ENCODE data around the gene ARHGAP22. TPM values are rescaled to one million over a fixed set of nuclear protein-coding genes. Genes with fewer than 3 reads are reported as not detected.

The ARHGAP22 gene
- total and polyA plus RNA-seq, 2 donors: 5.5 to 8.5 TPM

- Histone ChIP-seq H3K9me3 (ENCODE audit: control insufficient read depth in 2 of 2, insufficient read depth in 1 of 2, low read length in 1 of 2) (no peaks in the 10 kb centered on the region), H3K4me1 (ENCODE audit: control insufficient read depth in 2 of 2, insufficient read depth in 2 of 2, low read length in 2 of 2) (no peaks in the 10 kb centered on the region), H3K36me3 (ENCODE audit: control insufficient read depth in 2 of 2, insufficient read depth in 2 of 2, low read length in 1 of 2) (no peaks in the 10 kb centered on the region), H3K27me3 (ENCODE audit: control insufficient read depth in 2 of 2, insufficient read depth in 1 of 2, low read length in 1 of 2) (no peaks in the 10 kb centered on the region), H3K4me3 (ENCODE audit: low read length in 2 of 2) (no peak overlapping the region), H3K27ac (ENCODE audit: low read depth in 1 of 2, low read length in 1 of 2) (no peak overlapping the region)
- WGBS: 96% methylated on average over 12 of the region's 12 CpGs
- no peak for DNase-seq (ENCODE audit: low read depth in 6 of 9, low spot score in 9 of 9)
These were observed 69.3 kb downstream of the ARHGAP22 start for GRCh38 chr10:48535416-48536155.

GRCh38 chr10:48533951-48534720, 70.7 kb downstream of the ARHGAP22 start:
- no peak for DNase-seq (ENCODE audit: low read depth in 6 of 9, low spot score in 9 of 9)
- H3K27me3 ChIP-seq (ENCODE audit: control insufficient read depth in 2 of 2, insufficient read depth in 1 of 2, low read length in 1 of 2): no peaks in the 10 kb centered on the region
- WGBS: 85% methylated on average over 8 of the region's 8 CpGs
- H3K4me3 ChIP-seq (ENCODE audit: low read length in 2 of 2): no peak overlapping the region
- H3K9me3 ChIP-seq (ENCODE audit: control insufficient read depth in 2 of 2, insufficient read depth in 1 of 2, low read length in 1 of 2): no peaks in the 10 kb centered on the region
- no peaks in the 10 kb centered on the region for H3K36me3 ChIP-seq (ENCODE audit: control insufficient read depth in 2 of 2, insufficient read depth in 2 of 2, low read length in 1 of 2)
- H3K4me1 ChIP-seq (ENCODE audit: control insufficient read depth in 2 of 2, insufficient read depth in 2 of 2, low read length in 2 of 2): no peaks in the 10 kb centered on the region
- H3K27ac ChIP-seq (ENCODE audit: low read depth in 1 of 2, low read length in 1 of 2): no peak overlapping the region

- no peaks in the 10 kb centered on the region for H3K4me1 ChIP-seq (ENCODE audit: control insufficient read depth in 2 of 2, insufficient read depth in 2 of 2, low read length in 2 of 2)
- no peaks in the 10 kb centered on the region for H3K9me3 ChIP-seq (ENCODE audit: control insufficient read depth in 2 of 2, insufficient read depth in 1 of 2, low read length in 1 of 2)
- no peaks in the 10 kb centered on the region for H3K36me3 ChIP-seq (ENCODE audit: control insufficient read depth in 2 of 2, insufficient read depth in 2 of 2, low read length in 1 of 2)
- 97% methylated on average over 3 of the region's 3 CpGs for WGBS
- H3K27ac ChIP-seq (ENCODE audit: low read depth in 1 of 2, low read length in 1 of 2): no peak overlapping the region
- H3K4me3 ChIP-seq (ENCODE audit: low read length in 2 of 2): no peak overlapping the region
- no peak for DNase-seq (ENCODE audit: low read depth in 6 of 9, low spot score in 9 of 9)
- H3K27me3 ChIP-seq (ENCODE audit: control insufficient read depth in 2 of 2, insufficient read depth in 1 of 2, low read length in 1 of 2): no peaks in the 10 kb centered on the region
These were observed 71.3 kb downstream of the ARHGAP22 start for GRCh38 chr10:48533540-48533939.

GRCh38 chr10:48531486-48531885, 73.4 kb downstream of the ARHGAP22 start:
- H3K27ac ChIP-seq (ENCODE audit: low read depth in 1 of 2, low read length in 1 of 2): no peak overlapping the region
- no peak overlapping the region for H3K4me3 ChIP-seq (ENCODE audit: low read length in 2 of 2)
- DNase-seq (ENCODE audit: low read depth in 6 of 9, low spot score in 9 of 9): no peak
- no peaks in the 10 kb centered on the region for H3K9me3 ChIP-seq (ENCODE audit: control insufficient read depth in 2 of 2, insufficient read depth in 1 of 2, low read length in 1 of 2)
- no peaks in the 10 kb centered on the region for H3K4me1 ChIP-seq (ENCODE audit: control insufficient read depth in 2 of 2, insufficient read depth in 2 of 2, low read length in 2 of 2)
- 79% methylated on average over 5 of the region's 5 CpGs for WGBS
- H3K27me3 ChIP-seq (ENCODE audit: control insufficient read depth in 2 of 2, insufficient read depth in 1 of 2, low read length in 1 of 2): no peaks in the 10 kb centered on the region
- no peaks in the 10 kb centered on the region for H3K36me3 ChIP-seq (ENCODE audit: control insufficient read depth in 2 of 2, insufficient read depth in 2 of 2, low read length in 1 of 2)

- H3K27ac ChIP-seq (ENCODE audit: low read depth in 1 of 2, low read length in 1 of 2): no peak overlapping the region
- no peak overlapping the region for H3K4me3 ChIP-seq (ENCODE audit: low read length in 2 of 2)
- no peaks in the 10 kb centered on the region for H3K36me3 ChIP-seq (ENCODE audit: control insufficient read depth in 2 of 2, insufficient read depth in 2 of 2, low read length in 1 of 2)
- peaks cover 5 to 18% of the 10 kb centered on the region in 2 donors for H3K27me3 ChIP-seq (ENCODE audit: control insufficient read depth in 2 of 2, insufficient read depth in 1 of 2, low read length in 1 of 2)
- no peaks in the 10 kb centered on the region for H3K9me3 ChIP-seq (ENCODE audit: control insufficient read depth in 2 of 2, insufficient read depth in 1 of 2, low read length in 1 of 2)
- H3K4me1 ChIP-seq (ENCODE audit: control insufficient read depth in 2 of 2, insufficient read depth in 2 of 2, low read length in 2 of 2): no peaks in the 10 kb centered on the region
- 88% methylated on average over 2 of the region's 2 CpGs for WGBS
- DNase-seq (ENCODE audit: low read depth in 6 of 9, low spot score in 9 of 9): no peak
These were observed 75.5 kb downstream of the ARHGAP22 start for GRCh38 chr10:48529331-48529730.

- 100% methylated on average over 1 of the region's 1 CpG for WGBS
- Histone ChIP-seq H3K4me3 (ENCODE audit: low read length in 2 of 2) (no peak overlapping the region), H3K27ac (ENCODE audit: low read depth in 1 of 2, low read length in 1 of 2) (no peak overlapping the region), H3K4me1 (ENCODE audit: control insufficient read depth in 2 of 2, insufficient read depth in 2 of 2, low read length in 2 of 2) (peaks cover 0 to 4% of the 10 kb centered on the region in 2 donors), H3K27me3 (ENCODE audit: control insufficient read depth in 2 of 2, insufficient read depth in 1 of 2, low read length in 1 of 2) (peaks cover 21 to 31% of the 10 kb centered on the region in 2 donors), H3K9me3 (ENCODE audit: control insufficient read depth in 2 of 2, insufficient read depth in 1 of 2, low read length in 1 of 2) (no peaks in the 10 kb centered on the region), H3K36me3 (ENCODE audit: control insufficient read depth in 2 of 2, insufficient read depth in 2 of 2, low read length in 1 of 2) (no peaks in the 10 kb centered on the region)
- no peak for DNase-seq (ENCODE audit: low read depth in 6 of 9, low spot score in 9 of 9)
These were observed 77.1 kb downstream of the ARHGAP22 start for GRCh38 chr10:48527756-48528155.

GRCh38 chr10:48526846-48527505, 77.9 kb downstream of the ARHGAP22 start:
- no peak for DNase-seq (ENCODE audit: low read depth in 6 of 9, low spot score in 9 of 9)
- H3K27ac ChIP-seq (ENCODE audit: low read depth in 1 of 2, low read length in 1 of 2): no peak overlapping the region
- H3K27me3 ChIP-seq (ENCODE audit: control insufficient read depth in 2 of 2, insufficient read depth in 1 of 2, low read length in 1 of 2): peaks cover 25 to 39% of the 10 kb centered on the region in 2 donors
- H3K36me3 ChIP-seq (ENCODE audit: control insufficient read depth in 2 of 2, insufficient read depth in 2 of 2, low read length in 1 of 2): no peaks in the 10 kb centered on the region
- WGBS: 89% methylated on average over 2 of the region's 2 CpGs
- H3K4me1 ChIP-seq (ENCODE audit: control insufficient read depth in 2 of 2, insufficient read depth in 2 of 2, low read length in 2 of 2): peaks cover 0 to 4% of the 10 kb centered on the region in 2 donors
- H3K4me3 ChIP-seq (ENCODE audit: low read length in 2 of 2): no peak overlapping the region
- H3K9me3 ChIP-seq (ENCODE audit: control insufficient read depth in 2 of 2, insufficient read depth in 1 of 2, low read length in 1 of 2): no peaks in the 10 kb centered on the region

GRCh38 chr10:48526011-48526821, 78.7 kb downstream of the ARHGAP22 start:
- DNase-seq (ENCODE audit: low read depth in 6 of 9, low spot score in 9 of 9): no peak
- H3K27me3 ChIP-seq (ENCODE audit: control insufficient read depth in 2 of 2, insufficient read depth in 1 of 2, low read length in 1 of 2): peaks cover 25 to 43% of the 10 kb centered on the region in 2 donors
- WGBS: 87% methylated on average over 14 of the region's 14 CpGs

More at GRCh38 chr10:48526011-48526821, 78.7 kb downstream of the ARHGAP22 start:
- H3K4me3 ChIP-seq (ENCODE audit: low read length in 2 of 2): no peak overlapping the region
- no peaks in the 10 kb centered on the region for H3K36me3 ChIP-seq (ENCODE audit: control insufficient read depth in 2 of 2, insufficient read depth in 2 of 2, low read length in 1 of 2)
- no peaks in the 10 kb centered on the region for H3K9me3 ChIP-seq (ENCODE audit: control insufficient read depth in 2 of 2, insufficient read depth in 1 of 2, low read length in 1 of 2)
- H3K4me1 ChIP-seq (ENCODE audit: control insufficient read depth in 2 of 2, insufficient read depth in 2 of 2, low read length in 2 of 2): peaks cover 0 to 4% of the 10 kb centered on the region in 2 donors
- H3K27ac ChIP-seq (ENCODE audit: low read depth in 1 of 2, low read length in 1 of 2): no peak overlapping the region
